Kidney (tissue), 14 donors: ENCODE data around the gene DYRK3. TPM values are rescaled to one million over a fixed set of nuclear protein-coding genes. Genes with fewer than 3 reads are reported as not detected.

ENCODE experiments used
- DNase-seq, 5 donors: peaks; one replicate each; pipeline ENCODE4 v3.0.0-alpha.2; 2013 to 2020
- FAIRE-seq: peaks from 2 replicates; lab custom pipeline; 2012; peaks lifted over from hg19 to GRCh38; lab: Jason Lieb, UNC
- H3K27ac ChIP-seq, 2 donors: one replicate each; pipeline ENCODE4 v1.7.0; 2013; ENCODE audit warnings: low read depth in 2 of 2, low read length in 2 of 2, inconsistent platforms in 1 of 2
- H3K27me3 ChIP-seq: one replicate; pipeline ENCODE4 v1.7.1; 2013; ENCODE audit warnings: low read length, inconsistent platforms; ENCODE audit not compliant: control insufficient read depth, insufficient read depth
- H3K36me3 ChIP-seq, 3 donors: one replicate each; pipeline versions ENCODE4 v1.7.0 to v1.7.1; 2013; ENCODE audit warnings: low read length in 3 of 3, control low read depth in 1 of 3, inconsistent platforms in 1 of 3; ENCODE audit not compliant: insufficient read depth in 3 of 3, control insufficient read depth in 2 of 3
- H3K4me1 ChIP-seq, 3 donors: one replicate each; pipeline versions ENCODE4 v1.7.0 to v1.7.1; 2013; ENCODE audit warnings: low read length in 3 of 3, inconsistent platforms in 1 of 3, low read depth in 1 of 3; ENCODE audit not compliant: control insufficient read depth in 2 of 3, insufficient read depth in 2 of 3
- H3K4me3 ChIP-seq, 3 donors: one replicate each; pipeline versions ENCODE4 v1.7.0 to v1.8.1; 2013; ENCODE audit warnings: low read length in 3 of 3, control low read depth in 1 of 3, inconsistent platforms in 1 of 3
- H3K9ac ChIP-seq, 3 donors: one replicate each; pipeline versions ENCODE4 v1.7.0 to v1.7.1; 2013; ENCODE audit warnings: low read length in 3 of 3, control low read depth in 1 of 3, inconsistent platforms in 1 of 3
- H3K9me3 ChIP-seq, 3 donors: one replicate each; pipeline versions ENCODE4 v1.7.0 to v1.7.1; 2013; ENCODE audit warnings: low read length in 3 of 3, control low read depth in 1 of 3, inconsistent platforms in 1 of 3; ENCODE audit not compliant: control insufficient read depth in 2 of 3, insufficient read depth in 1 of 3
- intact Hi-C: fragments of 100-400 bp; cut with DNase I; formaldehyde crosslinking; loops from one replicate; pipeline ENCODE4 v1.11.1; 2022
- polyA plus RNA-seq: library from polyadenylated mRNA; stranded (reverse); fragments of 350-450 nt; fragmentation: Illumina TruSeq; extraction: RNeasy Lipid Tissue Mini Kit (QIAGEN cat#74804); gene quantifications from one replicate; pipeline ENCODE4 v1.2.3, GENCODE V29; 2014; ENCODE audit warnings: low read depth, low replicate concordance; ENCODE audit not compliant: insufficient read depth
- total RNA-seq: library from RNA; stranded (reverse); fragmentation: NEBNext Ultra II Directional; extraction: Animal tissue kit (Norgen Biotek cat#: 25700); gene quantifications from one replicate; pipeline ENCODE4 v1.2.1, GENCODE V29; 2021
- TF ChIP-seq, protein P1 (sequence below): IDR thresholded peaks from 3 replicates; pipeline ENCODE4 v1.5.1; 2012; ENCODE audit warnings: mild to moderate bottlenecking, moderate library complexity, borderline replicate concordance; ENCODE audit not compliant: insufficient read depth; ENCODE audit errors: extremely low read depth
- donor health status: control.
- donor health status: control.
- donor health status: control.
- donor health status: control.
- donor health status: control.
- donor health status: DM: yes; HTN: yes; CAD: no.
- donor health status: Normal renal cell carcinoma (clear cell type).

Gene DYRK3
- total and polyA plus RNA-seq, 2 donors from 2014 or later, result 3.5 to 12.7 TPM

GRCh38 chr1:206656936-206657335 lies 21.6 kb downstream of the DYRK3 start:
- no peaks in the 10 kb centered on the region for H3K36me3 ChIP-seq
- TF ChIP-seq, protein P1, sequence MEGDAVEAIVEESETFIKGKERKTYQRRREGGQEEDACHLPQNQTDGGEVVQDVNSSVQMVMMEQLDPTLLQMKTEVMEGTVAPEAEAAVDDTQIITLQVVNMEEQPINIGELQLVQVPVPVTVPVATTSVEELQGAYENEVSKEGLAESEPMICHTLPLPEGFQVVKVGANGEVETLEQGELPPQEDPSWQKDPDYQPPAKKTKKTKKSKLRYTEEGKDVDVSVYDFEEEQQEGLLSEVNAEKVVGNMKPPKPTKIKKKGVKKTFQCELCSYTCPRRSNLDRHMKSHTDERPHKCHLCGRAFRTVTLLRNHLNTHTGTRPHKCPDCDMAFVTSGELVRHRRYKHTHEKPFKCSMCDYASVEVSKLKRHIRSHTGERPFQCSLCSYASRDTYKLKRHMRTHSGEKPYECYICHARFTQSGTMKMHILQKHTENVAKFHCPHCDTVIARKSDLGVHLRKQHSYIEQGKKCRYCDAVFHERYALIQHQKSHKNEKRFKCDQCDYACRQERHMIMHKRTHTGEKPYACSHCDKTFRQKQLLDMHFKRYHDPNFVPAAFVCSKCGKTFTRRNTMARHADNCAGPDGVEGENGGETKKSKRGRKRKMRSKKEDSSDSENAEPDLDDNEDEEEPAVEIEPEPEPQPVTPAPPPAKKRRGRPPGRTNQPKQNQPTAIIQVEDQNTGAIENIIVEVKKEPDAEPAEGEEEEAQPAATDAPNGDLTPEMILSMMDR, result no peak
- intact Hi-C loops, result no loop called here
- no peaks in the 10 kb centered on the region for H3K9me3 ChIP-seq
- no peak for DNase-seq
- H3K27me3 ChIP-seq, result no peaks in the 10 kb centered on the region
- no peak overlapping the region for H3K4me3 ChIP-seq
- FAIRE-seq, result no peak
- H3K27ac ChIP-seq, result no peak overlapping the region
- H3K9ac ChIP-seq, result no peak overlapping the region
- peaks cover 0 to 9% (median 6%) of the 10 kb centered on the region in 3 donors for H3K4me1 ChIP-seq

GRCh38 chr1:206657751-206658150 lies 22.4 kb downstream of the DYRK3 start:
- TF ChIP-seq, protein P1, result no peak
- Histone ChIP-seq H3K4me3 (no peak overlapping the region), H3K4me1 (peaks cover 0 to 9% (median 6%) of the 10 kb centered on the region in 3 donors), H3K9me3 (no peaks in the 10 kb centered on the region), H3K27me3 (no peaks in the 10 kb centered on the region), H3K36me3 (no peaks in the 10 kb centered on the region), H3K27ac (no peak overlapping the region), H3K9ac (no peak overlapping the region)
- intact Hi-C loops, result no loop called here
- DNase-seq, result peak in 1 of 5 donors; percentile 18
- FAIRE-seq, result no peak

GRCh38 chr1:206658264-206658980 lies 23.1 kb downstream of the DYRK3 start:
- H3K27me3 ChIP-seq, result no peaks in the 10 kb centered on the region
- FAIRE-seq, result no peak
- intact Hi-C loops, result no loop called here
- H3K9me3 ChIP-seq, result no peaks in the 10 kb centered on the region
- peak overlapping the region in 1 of 2 donors; percentile 36 for H3K27ac ChIP-seq
- no peak overlapping the region for H3K9ac ChIP-seq
- peak overlapping the region in 2 of 3 donors; percentile 14 for H3K4me3 ChIP-seq
- H3K36me3 ChIP-seq, result no peaks in the 10 kb centered on the region
- TF ChIP-seq, protein P1, result peak; percentile 41
- peaks cover 0 to 9% (median 6%) of the 10 kb centered on the region in 3 donors for H3K4me1 ChIP-seq
- peak in 3 of 5 donors; percentile 41 to 66 (median 56) for DNase-seq
